AG09309 (cell line): ENCODE data around the gene DHX32.

Experiments
- DNase-seq: peaks from one replicate; pipeline ENCODE4 v3.0.0-alpha.2; 2010; ENCODE audit warnings: low read depth
- H3K4me3 ChIP-seq: 2 replicates; pipeline ENCODE4 v1.5.1; 2011; ENCODE audit warnings: mild to moderate bottlenecking, low read depth, low read length, moderate library complexity; ENCODE audit not compliant: control insufficient read depth
- TF ChIP-seq, protein P1 (sequence below): IDR thresholded peaks from 2 replicates; pipeline ENCODE4 v1.5.1; 2011; ENCODE audit warnings: mild to moderate bottlenecking, low read depth, low read length, inconsistent platforms; ENCODE audit not compliant: insufficient read depth, control insufficient read depth; ENCODE audit errors: missing control alignments

DHX32 gene

DNA sequence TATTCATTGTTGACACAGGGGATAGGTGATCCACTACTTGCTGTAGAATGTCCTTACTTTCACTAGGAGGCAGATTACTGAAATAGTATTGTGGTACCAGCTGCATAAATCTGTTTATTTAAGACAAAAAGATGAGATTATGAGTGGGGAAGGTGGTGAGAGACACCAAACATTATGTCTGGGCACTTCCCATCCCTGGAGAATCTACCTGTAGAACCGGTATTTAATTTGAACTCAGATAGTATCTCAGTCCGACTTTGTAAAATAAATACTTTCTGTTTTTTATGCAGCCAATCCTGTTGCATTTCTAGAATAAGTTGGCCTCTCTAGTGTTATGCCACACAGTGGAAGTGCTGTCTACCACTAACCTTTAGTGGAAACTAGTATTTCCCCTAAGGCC lies 44.3 kb downstream of the DHX32 start:
- no peak for DNase-seq
- TF ChIP-seq, protein P1, sequence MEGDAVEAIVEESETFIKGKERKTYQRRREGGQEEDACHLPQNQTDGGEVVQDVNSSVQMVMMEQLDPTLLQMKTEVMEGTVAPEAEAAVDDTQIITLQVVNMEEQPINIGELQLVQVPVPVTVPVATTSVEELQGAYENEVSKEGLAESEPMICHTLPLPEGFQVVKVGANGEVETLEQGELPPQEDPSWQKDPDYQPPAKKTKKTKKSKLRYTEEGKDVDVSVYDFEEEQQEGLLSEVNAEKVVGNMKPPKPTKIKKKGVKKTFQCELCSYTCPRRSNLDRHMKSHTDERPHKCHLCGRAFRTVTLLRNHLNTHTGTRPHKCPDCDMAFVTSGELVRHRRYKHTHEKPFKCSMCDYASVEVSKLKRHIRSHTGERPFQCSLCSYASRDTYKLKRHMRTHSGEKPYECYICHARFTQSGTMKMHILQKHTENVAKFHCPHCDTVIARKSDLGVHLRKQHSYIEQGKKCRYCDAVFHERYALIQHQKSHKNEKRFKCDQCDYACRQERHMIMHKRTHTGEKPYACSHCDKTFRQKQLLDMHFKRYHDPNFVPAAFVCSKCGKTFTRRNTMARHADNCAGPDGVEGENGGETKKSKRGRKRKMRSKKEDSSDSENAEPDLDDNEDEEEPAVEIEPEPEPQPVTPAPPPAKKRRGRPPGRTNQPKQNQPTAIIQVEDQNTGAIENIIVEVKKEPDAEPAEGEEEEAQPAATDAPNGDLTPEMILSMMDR, result no peak
- H3K4me3 ChIP-seq, result no peak overlapping the region

DNA sequence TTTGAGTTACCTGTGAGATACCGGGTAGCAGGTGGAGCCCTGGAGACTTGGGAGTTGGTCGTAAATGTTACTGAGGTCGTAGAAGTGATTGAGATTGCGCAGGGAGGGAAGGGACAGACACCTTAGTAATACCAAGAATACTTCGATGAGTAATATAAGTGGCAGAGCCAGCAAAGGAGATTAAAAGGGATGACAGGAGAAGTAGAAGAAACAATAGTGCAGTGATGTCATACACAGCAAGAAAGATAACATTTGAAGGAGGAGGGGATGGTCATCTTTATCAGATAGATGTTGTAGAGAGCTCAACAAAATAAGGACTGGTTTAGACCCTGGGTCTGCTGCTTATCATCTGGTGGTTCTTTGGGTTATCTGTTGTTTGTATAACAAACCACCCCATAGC lies 52.8 kb downstream of the DHX32 start:
- H3K4me3 ChIP-seq, result no peak overlapping the region
- DNase-seq, result no peak
- TF ChIP-seq, protein P1, result no peak

- no peak for DNase-seq
- no peak overlapping the region for H3K4me3 ChIP-seq
- TF ChIP-seq, protein P1, result no peak
Observed at GRCh38 chr10:125827133-125827532, 54.0 kb downstream of the DHX32 start.

GRCh38 chr10:125824736-125825135 lies 56.4 kb downstream of the DHX32 start:
- DNase-seq, result no peak
- TF ChIP-seq, protein P1, result no peak
- H3K4me3 ChIP-seq, result no peak overlapping the region; the same call in 1 of the 2 replicates

- TF ChIP-seq, protein P1, result no peak
- DNase-seq, result no peak
Observed at GRCh38 chr10:125823663-125824251, 57.3 kb downstream of the DHX32 start.

DNA sequence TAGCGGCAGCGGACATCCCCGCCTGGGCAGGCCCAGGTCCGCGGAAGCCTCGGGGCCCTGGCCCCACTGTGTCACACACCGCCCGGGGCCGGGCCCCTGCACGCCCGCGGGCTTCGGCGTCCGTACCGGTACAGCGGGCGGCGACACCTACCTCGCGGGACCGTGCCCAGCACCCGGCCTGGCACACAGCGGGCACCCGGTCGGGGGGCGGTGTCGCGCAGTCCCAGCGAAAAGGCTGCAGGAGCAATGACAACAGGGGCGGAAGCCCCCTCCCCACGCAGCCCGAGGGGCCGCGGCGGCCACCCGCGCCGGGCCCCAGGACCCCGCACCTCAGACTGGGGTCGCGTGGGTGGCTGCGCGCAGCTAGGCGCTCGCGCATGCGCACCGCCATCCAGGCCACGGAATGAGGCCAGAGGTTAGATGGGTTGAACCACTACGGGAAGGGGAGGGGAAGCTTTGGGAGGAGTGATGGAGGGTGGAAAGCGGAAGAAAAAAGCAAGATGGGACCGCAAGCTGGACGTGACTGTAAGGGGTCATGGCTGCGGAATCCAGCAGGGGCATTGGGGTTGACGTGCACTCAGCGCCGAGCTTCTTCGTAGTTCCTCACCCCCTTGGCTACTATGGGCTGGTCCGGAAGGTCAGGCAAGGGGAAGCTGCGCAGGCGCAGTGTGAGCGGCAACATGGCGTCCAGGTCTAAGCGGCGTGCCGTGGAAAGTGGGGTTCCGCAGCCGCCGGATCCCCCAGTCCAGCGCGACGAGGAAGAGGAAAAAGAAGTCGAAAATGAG lies 58.0 kb downstream of the DHX32 start, which contains the start of the genes BCCIP and UROS:
BCCIP (plus strand) TSS at position 669 of the 785 bp plus-strand sequence; CDS start at position 681, 12 bp downstream.
UROS (minus strand) TSS at position 381 of the 785 bp plus-strand sequence. CDS start 6,759 bp downstream, outside the sequence.
- peak; percentile 64 for DNase-seq
- peak within 1 kb of the TSS; percentile 86 for H3K4me3 ChIP-seq
- TF ChIP-seq, protein P1, result no peak

More at GRCh38 chr10:125823663-125824251, 57.3 kb downstream of the DHX32 start:
- H3K4me3 ChIP-seq, result peak overlapping the region; percentile 86
